SJCRH30 (cell line): ENCODE measurements around the gene TMEM126B. TPM values are rescaled to one million over a fixed set of nuclear protein-coding genes. Genes with fewer than 3 reads are reported as not detected.
"Not testable (repeated sequence)": the region's sequence is repeated elsewhere in the genome, so short reads cannot be mapped to it uniquely, and the experiment has no call there.

Experiments
- DNase-seq, 2 experiments: peaks; one replicate each; pipeline ENCODE4 v3.0.0-alpha.2; 2015 to 2020
- H3K27ac ChIP-seq: fragments of 250-450 bp; sonication (Bioruptor Pico); 2 replicates; pipeline ENCODE4 v1.5.1; 2020; ENCODE audit warnings: mild to moderate bottlenecking, moderate library complexity
- H3K27me3 ChIP-seq: fragments of 250-450 bp; sonication (Bioruptor Pico); 2 replicates; pipeline ENCODE4 v1.5.1; 2020; ENCODE audit warnings: mild to moderate bottlenecking, moderate library complexity
- H3K36me3 ChIP-seq: fragments of 250-450 bp; sonication (Bioruptor Pico); 2 replicates; pipeline ENCODE4 v1.5.1; 2020; ENCODE audit warnings: mild to moderate bottlenecking, moderate library complexity
- H3K4me1 ChIP-seq: fragments of 250-450 bp; sonication (Bioruptor Pico); 2 replicates; pipeline ENCODE4 v1.5.1; 2020; ENCODE audit warnings: mild to moderate bottlenecking, moderate library complexity
- H3K4me3 ChIP-seq: fragments of 250-450 bp; sonication (Bioruptor Pico); 2 replicates; pipeline ENCODE4 v1.5.1; 2020; ENCODE audit warnings: mild to moderate bottlenecking, moderate library complexity
- H3K9me3 ChIP-seq: fragments of 250-450 bp; sonication (Bioruptor Pico); replicated peaks from 2 replicates; pipeline ENCODE4 v1.5.1; 2020; ENCODE audit warnings: mild to moderate bottlenecking, moderate library complexity
- total RNA-seq: library from RNA; depleted of rRNA; stranded (reverse); fragments of >200 nt; shearing (Covaris generic); gene quantifications from 2 replicates; pipeline ENCODE4 v1.2.3, GENCODE V29; 2014

TMEM126B gene
- total RNA-seq, 1 experiment from 2014 or later, result 105 TPM

DNA sequence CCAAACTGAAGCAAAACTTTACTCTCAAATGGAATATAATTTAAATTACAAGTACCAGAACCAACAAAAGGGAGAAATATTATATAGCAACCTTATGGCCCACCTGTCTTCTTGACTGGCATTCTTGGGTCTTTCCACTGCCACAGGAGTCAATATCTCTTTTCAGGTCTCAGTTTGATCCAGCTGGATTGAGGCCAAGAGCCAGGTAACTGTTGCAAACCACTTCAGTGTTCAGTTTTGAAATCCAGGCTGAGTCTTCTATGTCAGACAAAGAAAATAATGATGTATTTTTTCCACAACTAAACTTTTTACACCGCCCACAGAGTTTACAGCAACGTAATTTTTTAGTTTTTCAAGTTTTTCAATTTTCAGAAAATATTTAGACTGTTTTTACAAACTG lies 1.9 kb upstream of the TMEM126B start:
- Histone ChIP-seq H3K9me3 (no peaks in the 10 kb centered on the region), H3K4me1 (peaks cover 8% of the 10 kb centered on the region), H3K27ac (no peak overlapping the region), H3K36me3 (0 out of 2 replicates have a peak, but pooled peaks cover 6% of the 10 kb centered on the region), H3K4me3 (peak overlapping the region; percentile 80), H3K27me3 (no peaks in the 10 kb centered on the region)
- no peak for DNase-seq

DNA sequence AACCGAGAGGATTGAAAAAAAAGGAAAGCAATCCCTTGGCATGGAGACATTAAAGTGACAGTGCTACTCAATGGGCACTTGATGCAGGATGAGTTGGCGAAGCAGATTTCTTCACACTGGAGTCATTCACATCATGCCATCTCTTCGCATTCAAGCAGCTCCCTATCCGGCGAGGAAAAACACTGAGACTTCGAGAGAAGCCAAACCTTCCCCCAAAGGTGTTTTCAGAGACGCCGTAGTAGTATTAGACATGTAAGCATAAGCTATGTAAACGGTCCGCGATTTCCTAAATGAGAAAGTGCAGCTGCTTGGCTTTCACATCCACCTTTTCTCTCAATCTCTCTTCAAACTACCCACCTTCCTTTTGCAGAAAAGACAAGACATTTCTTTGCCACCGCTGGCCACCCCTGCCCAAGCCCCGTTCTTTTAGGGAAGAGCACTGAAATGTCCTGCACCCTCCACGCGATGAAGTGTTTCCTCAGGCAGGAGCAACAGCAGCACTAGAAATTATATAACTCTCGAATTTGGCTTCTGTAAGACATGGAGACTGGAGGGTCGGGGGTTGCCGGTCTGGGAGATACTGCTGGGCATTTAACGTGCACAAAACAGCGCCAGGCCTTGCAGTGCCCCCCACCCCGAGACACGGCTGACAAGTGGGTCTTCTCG lies 928 bp upstream of the TMEM126B start, which contains the start of gene DLG2:
Gene DLG2, minus strand, starts transcription at position 13 of the 666 bp plus-strand sequence.
- DNase-seq, result peak in 1 of 2 experiments; percentile 63
- H3K36me3 ChIP-seq, result 0 out of 2 replicates have a peak, but pooled peaks cover 9% of the 10 kb centered on the region
- H3K9me3 ChIP-seq, result no peaks in the 10 kb centered on the region
- peaks cover 8% of the 10 kb centered on the region for H3K4me1 ChIP-seq
- H3K27ac ChIP-seq, result peak within 1 kb of the TSS; percentile 29; the same call in 1 of the 2 replicates
- peak within 1 kb of the TSS; percentile 80 for H3K4me3 ChIP-seq
- no peaks in the 10 kb centered on the region for H3K27me3 ChIP-seq

DNA sequence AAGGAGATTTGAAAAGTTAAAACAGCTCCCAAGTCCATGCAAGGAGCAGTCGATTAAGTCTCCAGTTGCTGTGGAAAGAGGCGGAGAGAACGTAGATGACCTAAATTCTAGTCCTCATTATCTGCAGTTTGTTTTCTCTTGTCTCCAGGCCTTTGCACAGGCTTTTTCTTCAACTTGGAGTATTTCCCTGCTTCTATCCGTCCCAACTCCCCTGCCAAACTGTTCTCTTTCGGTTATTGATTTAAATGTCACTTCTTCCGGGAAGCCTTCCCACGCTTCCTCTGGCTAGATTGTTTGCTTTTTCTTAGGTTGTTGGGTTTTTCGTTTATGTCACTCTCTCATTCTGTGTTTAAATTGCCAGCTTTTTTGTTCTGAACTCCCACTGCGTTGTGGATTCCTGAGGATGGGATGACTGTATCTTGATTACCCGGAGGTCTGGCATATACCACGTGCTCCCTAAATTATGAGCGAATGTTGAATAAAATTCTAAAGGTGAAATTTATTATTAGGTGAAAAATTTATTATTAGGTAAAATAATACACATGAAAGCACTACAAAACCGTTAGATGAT lies 463 bp downstream of the TMEM126B start:
- Histone ChIP-seq H3K27ac (peak overlapping the region; percentile 49), H3K4me3 (peak overlapping the region; percentile 80), H3K9me3 (no peaks in the 10 kb centered on the region), H3K4me1 (peaks cover 10% of the 10 kb centered on the region), H3K27me3 (no peaks in the 10 kb centered on the region), H3K36me3 (peaks cover 9% of the 10 kb centered on the region; the same call in 1 of the 2 replicates)
- no peak for DNase-seq

DNA sequence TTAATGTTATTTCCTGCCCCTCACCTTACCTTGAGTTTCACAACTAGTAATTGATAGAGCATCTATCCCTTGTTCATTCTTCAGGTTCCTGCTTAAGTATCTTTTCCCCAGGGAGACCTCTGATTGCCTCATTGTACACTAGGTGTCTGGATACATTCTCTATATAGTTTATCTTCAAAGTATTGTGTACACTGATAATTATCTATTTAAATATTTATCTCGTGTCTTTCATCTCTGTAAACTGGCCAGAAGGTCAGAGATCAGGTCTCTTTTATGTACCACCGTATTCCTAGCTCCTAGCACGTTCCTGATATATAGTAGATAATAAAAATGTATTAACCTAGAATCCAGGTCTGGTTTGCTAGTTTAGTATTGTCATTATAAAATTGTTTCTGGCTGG lies 6.4 kb downstream of the TMEM126B start:
- H3K36me3 ChIP-seq, result peaks cover 32% of the 10 kb centered on the region
- no peaks in the 10 kb centered on the region for H3K9me3 ChIP-seq
- H3K27ac ChIP-seq, result no peak overlapping the region
- H3K4me3 ChIP-seq, result no peak overlapping the region
- no peak for DNase-seq
- H3K4me1 ChIP-seq, result peaks cover 2% of the 10 kb centered on the region; the same call in 1 of the 2 replicates
- H3K27me3 ChIP-seq, result no peaks in the 10 kb centered on the region

DNA sequence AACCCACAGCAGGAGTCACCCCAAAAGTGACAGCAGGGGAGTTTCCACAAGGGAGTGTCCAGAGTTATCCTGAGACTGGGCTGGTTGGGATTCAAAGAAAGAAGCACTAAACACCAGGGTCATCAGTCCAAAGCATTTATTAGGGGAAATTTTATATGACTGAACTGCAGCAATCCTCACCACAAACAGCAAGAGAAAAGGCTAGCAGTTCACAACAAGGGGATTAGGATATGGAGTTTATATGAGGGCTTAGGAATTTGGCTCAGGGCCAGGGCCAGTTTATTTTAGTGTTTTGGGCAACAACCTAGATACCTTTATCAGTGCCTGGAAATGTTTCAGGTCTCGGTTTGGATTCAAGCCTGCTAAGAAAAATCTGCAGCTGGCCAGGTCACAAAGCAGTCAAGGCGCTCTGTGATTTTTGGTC lies 14.8 kb downstream of the TMEM126B start:
- H3K27ac ChIP-seq, result no peak overlapping the region; the same call in 1 of the 2 replicates
- no peaks in the 10 kb centered on the region for H3K27me3 ChIP-seq
- peaks cover 8% of the 10 kb centered on the region for H3K4me1 ChIP-seq
- peak; percentile 63 to 80 for DNase-seq
- H3K36me3 ChIP-seq, result peaks cover 2% of the 10 kb centered on the region; the same call in 1 of the 2 replicates
- H3K9me3 ChIP-seq, result no peaks in the 10 kb centered on the region
- H3K4me3 ChIP-seq, result peak overlapping the region; percentile 26

DNA sequence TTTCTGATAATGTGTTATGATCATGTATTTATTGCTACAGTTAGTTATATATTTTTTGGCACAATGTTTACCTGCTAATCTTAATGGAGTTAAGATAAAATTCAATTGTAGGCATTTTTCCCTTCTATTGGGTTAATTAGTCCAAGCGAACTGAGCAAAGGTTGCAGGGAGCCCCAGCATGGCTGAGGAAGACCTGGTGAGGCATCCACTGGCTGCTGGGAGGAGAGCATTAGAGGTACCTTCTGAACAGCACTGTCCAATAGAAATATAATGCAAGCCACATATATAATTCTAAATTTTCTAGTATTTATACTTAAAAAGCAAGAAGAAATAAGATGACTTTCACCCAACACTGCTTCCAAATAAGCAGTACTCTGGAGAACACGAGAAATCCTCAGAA lies 18.7 kb downstream of the TMEM126B start:
- no peak for DNase-seq
- Histone ChIP-seq H3K4me3 (peak overlapping the region; percentile 62), H3K36me3 (peaks cover 8% of the 10 kb centered on the region; the same call in 1 of the 2 replicates), H3K9me3 (no peaks in the 10 kb centered on the region), H3K27ac (no peak overlapping the region; the same call in 1 of the 2 replicates), H3K4me1 (peaks cover 8% of the 10 kb centered on the region), H3K27me3 (no peaks in the 10 kb centered on the region)

DNA sequence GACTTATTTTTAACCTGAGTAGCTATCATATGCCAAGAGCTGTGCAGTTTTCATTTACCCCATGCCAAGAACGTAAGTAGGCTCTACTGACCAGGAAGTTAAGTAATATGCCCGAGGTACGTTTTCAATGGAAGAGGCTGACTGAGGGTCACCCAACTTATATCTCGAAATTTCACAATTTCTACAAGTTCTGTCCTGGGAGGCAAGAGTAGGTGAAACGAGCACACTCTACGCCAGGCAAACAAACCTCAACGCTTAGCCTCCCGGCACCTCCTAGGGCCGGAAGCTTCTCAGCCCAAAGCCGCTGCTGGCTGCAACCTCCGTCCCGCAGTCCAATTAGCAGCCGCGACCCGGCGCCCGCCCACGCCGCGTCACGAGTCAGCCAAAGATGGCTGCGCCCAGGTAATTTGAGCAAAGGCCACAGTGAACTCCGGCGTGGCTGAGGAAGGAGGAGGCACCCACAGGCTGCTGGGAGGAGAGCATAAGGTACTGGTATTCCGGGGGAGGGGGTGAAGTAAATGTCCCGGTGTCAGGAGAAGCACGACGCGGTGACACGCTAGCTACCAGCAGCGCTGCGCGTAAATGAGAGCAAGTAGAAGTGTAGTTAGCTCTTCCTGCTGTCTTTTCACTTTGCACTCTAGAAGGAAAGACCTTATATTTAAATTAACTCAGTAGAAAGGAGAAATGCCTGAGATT lies 19.4 kb downstream of the TMEM126B start, which contains the start of gene TMEM126A:
Gene TMEM126A, plus strand, starts transcription at position 364 of the 696 bp plus-strand sequence. CDS start 2,289 bp downstream, outside the sequence.
- H3K27ac ChIP-seq, result peak within 1 kb of the TSS; percentile 36
- peak within 1 kb of the TSS; percentile 62 for H3K4me3 ChIP-seq
- H3K9me3 ChIP-seq, result no peaks in the 10 kb centered on the region
- no peaks in the 10 kb centered on the region for H3K27me3 ChIP-seq
- H3K4me1 ChIP-seq, result peaks cover 7% of the 10 kb centered on the region
- H3K36me3 ChIP-seq, result peaks cover 12% of the 10 kb centered on the region; the same call in 1 of the 2 replicates
- peak; percentile 93 to 96 for DNase-seq

DNA sequence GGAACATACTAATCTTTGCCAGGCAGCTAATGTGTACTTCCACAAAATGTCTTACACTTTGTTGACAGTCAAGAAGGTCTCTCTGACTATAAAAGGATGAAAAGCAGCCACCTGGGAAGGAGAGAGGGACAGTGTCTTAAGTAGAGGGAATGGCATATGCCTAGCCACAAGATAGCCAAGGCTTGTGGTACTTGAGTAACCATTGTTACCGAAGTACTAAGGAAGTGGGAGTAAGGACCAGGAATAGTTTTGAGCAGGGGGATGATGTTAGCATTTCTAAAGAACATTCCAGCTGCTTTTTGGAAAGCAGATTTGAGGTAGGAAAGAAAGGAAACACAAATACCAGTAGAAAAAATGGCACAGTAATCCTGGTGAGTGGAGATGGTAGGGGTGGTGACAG lies 22.7 kb downstream of the TMEM126B start:
- no peak for DNase-seq
- Histone ChIP-seq H3K4me3 (no peak overlapping the region), H3K9me3 (no peaks in the 10 kb centered on the region), H3K36me3 (peaks cover 35% of the 10 kb centered on the region), H3K27me3 (no peaks in the 10 kb centered on the region), H3K4me1 (no peaks in the 10 kb centered on the region; the same call in none of the 2 replicates), H3K27ac (no peak overlapping the region)

DNA sequence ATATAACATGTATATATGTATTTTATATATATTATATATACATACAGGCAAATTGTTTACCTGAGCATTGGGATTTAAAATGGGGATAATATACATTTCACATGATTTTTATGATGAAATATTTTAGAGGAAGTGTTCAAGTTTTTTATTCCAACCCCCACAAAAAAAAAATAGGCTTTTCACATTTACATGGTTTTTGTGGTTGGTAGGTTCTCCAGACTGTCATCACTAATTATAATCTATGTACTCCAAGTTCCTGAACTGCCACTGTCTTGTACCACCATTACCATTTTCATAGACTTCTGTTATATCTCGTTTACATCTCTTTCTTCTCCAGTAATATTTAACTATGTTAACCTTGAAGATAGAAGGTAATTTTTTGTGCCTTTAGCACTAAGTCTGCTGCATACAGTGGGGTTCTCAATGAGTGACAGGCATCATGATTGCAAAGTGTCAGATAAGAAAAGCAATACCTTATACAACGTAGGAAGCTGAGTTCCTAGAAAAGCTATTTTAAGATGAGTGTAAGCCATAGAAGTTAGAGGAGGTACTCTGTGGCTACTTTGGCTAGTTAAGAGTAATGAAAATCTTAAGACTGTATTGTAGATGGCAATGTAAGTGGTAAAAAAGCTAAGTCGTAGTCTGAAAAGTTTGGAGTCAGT lies 24.5 kb downstream of the TMEM126B start:
- no peaks in the 10 kb centered on the region; the same call in 1 of the 2 replicates for H3K4me1 ChIP-seq
- H3K36me3 ChIP-seq, result peaks cover 53% of the 10 kb centered on the region

DNA sequence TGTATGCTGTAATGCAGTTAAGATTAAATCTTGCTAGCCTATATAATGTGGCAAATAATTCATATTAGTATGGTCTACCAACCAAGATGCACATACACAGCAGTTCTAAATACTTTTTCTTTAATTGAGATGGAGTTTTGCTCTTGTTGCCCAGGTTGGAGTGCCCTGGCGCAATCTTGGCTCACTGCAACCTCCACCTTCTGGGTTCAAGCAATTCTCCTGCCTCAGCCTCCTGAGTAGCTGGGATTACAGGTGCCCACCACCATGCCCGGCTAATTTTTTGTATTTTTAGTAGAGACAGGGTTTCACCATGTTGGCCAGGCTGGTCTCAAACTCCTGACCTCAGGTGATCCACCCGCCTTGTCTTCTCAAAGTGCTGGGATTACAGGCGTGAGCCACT lies 25.9 kb downstream of the TMEM126B start:
- not testable (repeated sequence) for DNase-seq, H3K27ac ChIP-seq, H3K4me1 ChIP-seq, H3K27me3 ChIP-seq, H3K4me3 ChIP-seq, H3K9me3 ChIP-seq
- peaks cover 67% of the 10 kb centered on the region for H3K36me3 ChIP-seq

More for the DNA sequence above, 24.5 kb downstream of the TMEM126B start:
- H3K9me3 ChIP-seq, result no peaks in the 10 kb centered on the region
- no peaks in the 10 kb centered on the region for H3K27me3 ChIP-seq
- H3K4me3 ChIP-seq, result no peak overlapping the region
- no peak for DNase-seq
- no peak overlapping the region for H3K27ac ChIP-seq

DNA sequence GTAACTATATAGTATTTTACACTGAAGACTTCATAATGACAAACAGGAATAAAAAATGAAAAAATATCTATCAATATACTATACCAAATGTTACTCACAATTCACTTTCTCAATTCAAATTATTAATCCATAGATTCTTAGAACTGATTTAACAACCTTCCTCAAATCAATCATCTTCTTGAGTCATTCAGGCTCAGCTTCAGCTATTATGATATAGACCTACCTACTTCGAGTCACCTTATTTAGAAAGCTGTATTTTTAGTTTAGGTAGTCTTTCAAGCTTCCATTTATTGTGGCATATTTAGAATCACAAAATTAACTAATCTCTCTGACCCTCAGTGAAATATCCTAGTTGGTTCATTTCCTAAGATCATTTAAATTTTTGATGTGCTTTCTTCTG lies 28.4 kb downstream of the TMEM126B start:
- DNase-seq, result no peak
- H3K27ac ChIP-seq, result no peak overlapping the region
- peaks cover 22% of the 10 kb centered on the region for H3K4me1 ChIP-seq
- no peak overlapping the region for H3K4me3 ChIP-seq
- no peaks in the 10 kb centered on the region for H3K9me3 ChIP-seq
- H3K36me3 ChIP-seq, result peaks cover 85% of the 10 kb centered on the region
- no peaks in the 10 kb centered on the region for H3K27me3 ChIP-seq

DNA sequence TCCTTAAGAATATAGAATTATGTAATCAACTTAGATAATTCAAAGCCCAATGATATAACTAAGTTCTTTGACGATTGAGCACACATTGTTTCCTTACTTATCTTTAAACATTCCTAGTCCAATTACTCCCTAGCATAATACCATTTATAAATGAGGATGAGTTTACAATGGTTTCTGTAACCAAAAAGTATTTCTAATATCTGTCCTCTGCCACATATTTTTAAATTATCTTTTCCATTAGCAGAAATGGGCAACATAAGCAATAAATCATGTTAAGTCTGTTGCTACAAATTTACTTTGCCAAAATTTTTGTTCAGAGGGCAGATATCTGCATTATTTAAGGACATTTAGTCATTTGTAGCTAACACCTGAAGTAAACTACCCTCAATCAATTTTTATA lies 29.8 kb downstream of the TMEM126B start:
- no peak overlapping the region for H3K4me3 ChIP-seq

DNA sequence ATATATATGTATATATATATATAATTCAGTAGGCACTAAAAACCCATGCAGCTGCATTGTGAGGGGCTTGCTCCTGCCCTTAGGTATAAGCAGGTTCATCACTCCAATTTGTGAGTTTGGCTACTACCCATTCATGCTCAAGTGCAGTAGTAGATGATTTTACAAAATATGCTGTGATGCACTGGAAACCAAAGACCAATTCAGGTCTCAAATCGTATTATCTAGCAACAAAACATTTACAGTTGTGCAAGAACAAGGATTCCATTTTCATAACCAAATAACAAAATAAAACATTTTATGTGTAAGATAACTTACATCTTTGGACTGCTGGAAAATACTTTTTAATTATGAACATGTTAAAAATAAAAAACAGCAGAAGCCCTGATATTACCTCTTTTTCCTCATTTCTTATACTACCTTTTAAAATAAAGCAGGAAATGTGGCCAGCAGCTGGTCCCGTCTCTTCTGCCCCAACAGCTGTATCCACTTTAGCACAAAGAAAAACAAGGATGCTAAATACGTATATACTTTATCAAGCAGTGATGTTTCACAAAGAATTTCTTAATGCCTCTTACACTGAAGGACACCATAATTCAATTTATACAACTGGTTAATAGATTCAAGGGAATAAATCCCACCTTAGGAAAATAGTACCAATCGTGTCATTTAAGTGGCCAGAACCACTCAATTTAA lies 33.7 kb downstream of the TMEM126B start:
- H3K4me3 ChIP-seq, result peak overlapping the region; percentile 90
- H3K4me1 ChIP-seq, result peaks cover 22% of the 10 kb centered on the region
- peak in 1 of 2 experiments; percentile 48 for DNase-seq
- no peaks in the 10 kb centered on the region for H3K9me3 ChIP-seq
- peaks cover 64% of the 10 kb centered on the region for H3K36me3 ChIP-seq
- peak overlapping the region; percentile 46 for H3K27ac ChIP-seq
- H3K27me3 ChIP-seq, result no peaks in the 10 kb centered on the region

More for the DNA sequence above, 29.8 kb downstream of the TMEM126B start:
- Histone ChIP-seq H3K27me3 (no peaks in the 10 kb centered on the region), H3K36me3 (peaks cover 90% of the 10 kb centered on the region), H3K4me1 (peaks cover 22% of the 10 kb centered on the region), H3K9me3 (no peaks in the 10 kb centered on the region), H3K27ac (no peak overlapping the region)
- DNase-seq, result no peak
